ENCODE results near the gene DNAJC18. TPM values are rescaled to one million over a fixed set of nuclear protein-coding genes. Genes with fewer than 3 reads are reported as not detected.

Gene DNAJC18
- total and polyA plus RNA-seq, 2 of the 4 experiments (the other 2 are of a cell fraction): 8.5 to 11.1 TPM

DNA sequence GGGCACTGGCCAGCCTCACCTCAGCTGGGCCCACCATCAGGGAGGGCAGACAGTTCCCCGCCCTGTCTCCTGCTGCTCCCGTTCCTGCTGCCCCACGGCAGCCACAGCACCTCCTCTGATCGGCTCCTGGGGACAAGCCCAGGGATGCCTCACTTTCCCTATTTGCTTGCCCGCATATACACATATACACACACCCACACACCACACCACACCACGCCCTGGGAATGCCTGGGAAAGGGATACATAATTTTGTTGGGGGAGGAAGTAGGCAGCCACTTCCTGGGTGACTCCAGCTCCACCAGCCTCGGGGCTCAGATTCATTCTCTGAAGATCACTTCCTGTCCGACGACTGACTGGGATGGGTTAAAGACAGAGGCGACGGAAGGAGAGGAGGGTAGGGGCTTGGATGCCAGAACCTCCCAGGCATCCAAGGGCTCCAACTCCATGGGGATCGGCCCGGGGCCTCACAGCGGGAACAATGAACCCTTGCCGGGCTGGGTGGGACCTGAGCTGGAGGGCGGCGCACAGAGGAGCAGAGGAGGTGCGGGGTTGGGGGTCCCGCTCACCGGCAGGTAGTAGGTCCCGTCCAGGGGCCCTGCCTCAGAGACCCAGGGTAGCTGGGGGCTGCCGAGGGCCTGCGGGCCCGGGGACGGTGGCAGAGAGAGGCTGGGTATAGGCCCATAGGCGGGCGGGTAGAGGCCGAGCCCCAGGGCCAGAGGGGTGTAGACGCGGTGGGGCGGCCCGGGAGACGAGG lies 47.6 kb downstream of the DNAJC18 start (continued):
- no peak for TF ChIP-seq NFE2L2 (IDR thresholded peaks at IDR 0.05; ENCODE audit: low read depth, low read length)

DNA sequence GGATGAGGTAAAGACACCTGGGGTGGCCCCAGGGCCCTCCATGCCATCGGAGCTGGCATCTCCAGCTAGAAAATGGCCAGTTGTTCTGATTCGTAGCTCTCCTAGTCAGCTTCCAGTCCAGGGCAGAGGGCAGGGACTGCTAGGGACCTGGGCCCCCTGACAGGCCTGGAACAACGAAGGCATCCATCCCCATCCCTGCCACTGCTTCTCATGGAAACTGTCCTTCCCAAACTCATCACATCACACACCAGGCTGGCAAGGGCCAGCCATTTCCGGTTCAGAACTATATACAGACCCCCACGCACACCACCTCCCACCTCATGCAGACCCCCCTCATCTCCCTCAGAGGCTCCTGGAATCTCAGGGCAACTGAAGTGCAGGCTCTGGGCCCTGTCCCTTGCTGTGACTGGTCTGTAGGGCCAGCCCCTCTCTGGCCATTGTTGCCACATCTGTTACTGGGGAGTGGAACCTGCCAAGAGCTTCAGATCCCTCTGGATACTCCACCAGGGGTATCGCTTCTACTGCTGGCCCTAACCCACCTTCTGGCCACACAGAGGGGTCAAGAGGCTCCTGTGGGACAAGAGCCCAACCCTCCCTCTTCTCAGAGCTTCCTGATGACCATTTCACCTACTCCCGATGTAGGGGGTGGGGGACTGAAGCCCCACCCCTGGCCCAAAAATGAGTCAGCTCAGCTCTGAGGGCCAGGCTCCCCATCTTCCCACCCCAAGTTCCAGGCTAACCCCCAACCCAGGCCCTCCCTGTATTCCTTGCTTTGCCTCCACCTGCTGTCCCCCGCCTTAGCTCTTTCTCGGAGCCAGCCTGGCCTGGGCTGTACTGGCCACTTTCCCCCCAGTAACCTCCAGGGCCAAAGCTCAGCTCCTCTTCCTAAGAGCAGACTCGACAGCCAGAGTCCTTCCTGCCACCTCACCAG lies 48.4 kb downstream of the DNAJC18 start:
- Histone ChIP-seq H3K27ac (ENCODE audit: insufficient read depth, low read length) (no peak overlapping the region), H3K4ac (ENCODE audit: low read depth, low read length) (no peak overlapping the region), H3K9me1 (ENCODE audit: insufficient read depth, low read length) (no peaks in the 10 kb centered on the region), H3K27me3 (ENCODE audit: control insufficient read depth, insufficient read depth, low read length) (peaks cover 28% of the 10 kb centered on the region), H2BK120ac (ENCODE audit: low read depth, low read length) (no peak overlapping the region), H3K14ac (replicated peaks; ENCODE audit: low read depth, low read length) (no peak overlapping the region), H2AFZ (replicated peaks; ENCODE audit: low read length, poor library complexity) (peak overlapping the region; percentile 86), H2BK5ac (ENCODE audit: low read depth, low read length, poor library complexity, severe bottlenecking) (no peak overlapping the region), H3K4me3 (ENCODE audit: insufficient read depth, low read depth, low read length) (no peak overlapping the region), H3K23ac (ENCODE audit: low read depth, low read length) (no peak overlapping the region; the same call in 1 of the 2 replicates), H3K79me1 (ENCODE audit: low read depth in 1 of 2, low read length in 2 of 2) (no peaks in the 10 kb centered on the region), H2AK9ac (replicated peaks; ENCODE audit: low read depth, low read length, poor library complexity) (peak overlapping the region; percentile 66), H2BK20ac (ENCODE audit: low read depth, low read length) (no peak overlapping the region), H4K20me1 (ENCODE audit: insufficient read depth, low read length) (no peaks in the 10 kb centered on the region), H3K9ac (ENCODE audit: low read depth, low read length) (no peak overlapping the region), H4K5ac (ENCODE audit: low read depth, low read length) (no peak overlapping the region), H2BK15ac (ENCODE audit: low read depth, low read length) (no peak overlapping the region), H4K91ac (ENCODE audit: insufficient read depth, low read depth, low read length) (no peak overlapping the region), H2AK5ac (ENCODE audit: low read depth, low read length) (peak overlapping the region; percentile 87; the same call in 1 of the 2 replicates), H3K9me3 (ENCODE audit: control insufficient read depth, insufficient read depth, low read length) (peaks cover 16% of the 10 kb centered on the region; the same call in 1 of the 2 replicates), H3K4me1 (ENCODE audit: control insufficient read depth, insufficient read depth, low read length) (peaks cover 5% of the 10 kb centered on the region; the same call in 1 of the 2 replicates), H3K56ac (ENCODE audit: extremely low read depth, insufficient read depth, low read length) (no peak overlapping the region), H3K4me2 (ENCODE audit: low read depth, low read length) (no peak overlapping the region), H3K18ac (ENCODE audit: low read depth, low read length) (no peak overlapping the region), H4K8ac (ENCODE audit: low read depth in 2 of 2, low read length in 2 of 2) (0 out of 4 replicates have a peak overlapping the region, but pooled peaks of 1 of the 2 experiments have one; percentile 47), H3K36me3 (ENCODE audit: control insufficient read depth, insufficient read depth, low read length) (no peaks in the 10 kb centered on the region)
- in situ Hi-C loops (cut with MboI; ENCODE audit: low sequenced_read_pairs): no loop called here
- 100% methylated on average over 3 of the region's 10 CpGs; no CpG with 5 or more reads in 1 of the 2 experiments for WGBS, 2 experiments (ENCODE audit: extremely low coverage in 2 of 2, insufficient read length in 1 of 2)
- DNase-seq (no peak), ATAC-seq (ENCODE audit: low read depth) (no peak)
- intact Hi-C loops (cut with micrococcal nuclease): no loop called here
- ChIA-PET POLR2A (ENCODE audit: unreplicated experiment) (interaction anchor here (0.5 to 0.7 kb wide), 2 partner anchors 21 to 85 kb away, joined by 3 to 4 read pairs; no protein-coding TSS in a partner anchor), CTCF (no interaction called here)
- no TSS peak for BruUV-seq (replicated peaks)
- dilution Hi-C loops (cut with HindIII; ENCODE audit: low sequenced_read_pairs, unreplicated experiment): no loop called here
- no peak for TF ChIP-seq BHLHE40 (IDR thresholded peaks at IDR 0.05; ENCODE audit: low read depth, low read length)
- TF ChIP-seq, protein P1, sequence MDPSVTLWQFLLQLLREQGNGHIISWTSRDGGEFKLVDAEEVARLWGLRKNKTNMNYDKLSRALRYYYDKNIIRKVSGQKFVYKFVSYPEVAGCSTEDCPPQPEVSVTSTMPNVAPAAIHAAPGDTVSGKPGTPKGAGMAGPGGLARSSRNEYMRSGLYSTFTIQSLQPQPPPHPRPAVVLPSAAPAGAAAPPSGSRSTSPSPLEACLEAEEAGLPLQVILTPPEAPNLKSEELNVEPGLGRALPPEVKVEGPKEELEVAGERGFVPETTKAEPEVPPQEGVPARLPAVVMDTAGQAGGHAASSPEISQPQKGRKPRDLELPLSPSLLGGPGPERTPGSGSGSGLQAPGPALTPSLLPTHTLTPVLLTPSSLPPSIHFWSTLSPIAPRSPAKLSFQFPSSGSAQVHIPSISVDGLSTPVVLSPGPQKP (IDR thresholded peaks at IDR 0.05; ENCODE audit: borderline replicate concordance, low read depth, low read length): no peak
- TF ChIP-seq RCOR1 (IDR thresholded peaks at IDR 0.05; ENCODE audit: insufficient replicate concordance, low read length): no peak
- no peak for TF ChIP-seq NFE2L2 (IDR thresholded peaks at IDR 0.05; ENCODE audit: low read depth, low read length)
- no peak for TF ChIP-seq RAD21 (IDR thresholded peaks at IDR 0.05; ENCODE audit: low read length)
- TF ChIP-seq POLR2A (IDR thresholded peaks at IDR 0.05; ENCODE audit: low read depth, low read length): no peak
- no peak for TF ChIP-seq FOS (IDR thresholded peaks at IDR 0.05; ENCODE audit: low read depth, low read length)
- no peak for TF ChIP-seq MXI1 (IDR thresholded peaks at IDR 0.05; ENCODE audit: borderline replicate concordance, low read depth, low read length)
- TF ChIP-seq, protein P2, sequence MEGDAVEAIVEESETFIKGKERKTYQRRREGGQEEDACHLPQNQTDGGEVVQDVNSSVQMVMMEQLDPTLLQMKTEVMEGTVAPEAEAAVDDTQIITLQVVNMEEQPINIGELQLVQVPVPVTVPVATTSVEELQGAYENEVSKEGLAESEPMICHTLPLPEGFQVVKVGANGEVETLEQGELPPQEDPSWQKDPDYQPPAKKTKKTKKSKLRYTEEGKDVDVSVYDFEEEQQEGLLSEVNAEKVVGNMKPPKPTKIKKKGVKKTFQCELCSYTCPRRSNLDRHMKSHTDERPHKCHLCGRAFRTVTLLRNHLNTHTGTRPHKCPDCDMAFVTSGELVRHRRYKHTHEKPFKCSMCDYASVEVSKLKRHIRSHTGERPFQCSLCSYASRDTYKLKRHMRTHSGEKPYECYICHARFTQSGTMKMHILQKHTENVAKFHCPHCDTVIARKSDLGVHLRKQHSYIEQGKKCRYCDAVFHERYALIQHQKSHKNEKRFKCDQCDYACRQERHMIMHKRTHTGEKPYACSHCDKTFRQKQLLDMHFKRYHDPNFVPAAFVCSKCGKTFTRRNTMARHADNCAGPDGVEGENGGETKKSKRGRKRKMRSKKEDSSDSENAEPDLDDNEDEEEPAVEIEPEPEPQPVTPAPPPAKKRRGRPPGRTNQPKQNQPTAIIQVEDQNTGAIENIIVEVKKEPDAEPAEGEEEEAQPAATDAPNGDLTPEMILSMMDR (conservative IDR thresholded peaks at IDR 0.05; ENCODE audit: low read depth, low read length): no peak
- TF ChIP-seq MAFK (IDR thresholded peaks at IDR 0.05; ENCODE audit: low read depth, low read length): no peak
- TF ChIP-seq CEBPB (IDR thresholded peaks at IDR 0.05; ENCODE audit: low read depth, low read length): no peak
